ENCODE measurements around the gene FOXP3. TPM values are rescaled to one million over a fixed set of nuclear protein-coding genes. Genes with fewer than 3 reads are reported as not detected.
A peak's percentile ranks its signal among the peaks of the same experiment; 100 is the strongest.

The FOXP3 gene
- total RNA-seq, 1 experiment from 2014 or later, result 0.42 TPM

DNA sequence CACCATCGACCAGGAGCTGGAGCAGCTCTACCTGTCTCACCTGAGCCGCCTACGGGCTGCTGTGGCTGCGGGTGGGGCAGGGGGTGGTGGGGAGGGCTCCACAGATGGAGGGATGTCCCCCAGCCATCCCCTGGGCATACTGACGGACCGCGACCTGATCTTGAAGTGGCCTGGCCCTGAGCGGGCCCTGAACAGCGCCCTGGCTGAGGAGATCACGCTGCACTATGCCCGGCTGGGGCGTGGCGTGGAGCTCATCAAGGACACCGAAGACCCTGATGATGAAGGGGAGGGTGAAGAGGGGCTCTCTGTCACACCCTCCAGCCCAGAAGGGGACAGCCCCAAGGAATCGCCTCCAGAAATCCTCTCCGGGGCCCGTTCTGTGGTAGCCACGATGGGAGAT lies 21.6 kb upstream of the FOXP3 start:
- ChIA-PET POLR2A (no interaction called here), CTCF (no interaction called here)
- Mint-ChIP-seq H3K9me3 (no peaks in the 10 kb centered on the region), H3K27me3 (ENCODE audit: low read depth) (no peaks in the 10 kb centered on the region), H3K4me3 (no peak overlapping the region), H3K27ac (no peak overlapping the region), H3K4me1 (peaks cover 8% of the 10 kb centered on the region), H3K36me3 (no peaks in the 10 kb centered on the region)
- DNase-seq (ENCODE audit: low spot score) (no peak), ATAC-seq (no peak)
- TF ChIP-seq MXD4 (CRISPR knock-in tag; IDR thresholded peaks at IDR 0.05; ENCODE audit: borderline replicate concordance) (no peak), ATF1 (CRISPR knock-in tag; IDR thresholded peaks at IDR 0.05) (no peak)

DNA sequence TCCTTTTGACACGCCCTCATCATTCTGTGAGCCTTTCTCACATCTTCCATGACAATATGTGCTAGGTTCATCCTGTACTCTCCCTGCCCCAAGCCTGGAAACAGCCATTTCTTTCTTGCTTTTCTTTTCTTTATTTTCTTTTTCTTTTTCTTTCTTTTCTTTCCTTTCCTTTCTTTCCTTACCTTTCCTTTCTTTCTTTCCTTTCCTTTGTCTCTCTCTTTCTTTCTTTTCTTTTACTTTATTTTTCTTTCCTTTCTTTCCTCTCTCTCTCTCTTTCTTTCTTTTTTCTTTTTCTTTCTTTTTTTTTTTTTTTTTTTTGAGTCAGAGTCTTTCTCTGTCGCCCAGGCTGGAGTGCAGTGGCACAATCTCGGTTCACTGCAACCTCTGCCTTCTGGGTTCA lies 19.7 kb upstream of the FOXP3 start:
- ChIA-PET CTCF (interaction anchor here (1.2 kb wide), 1 partner anchor 92 kb away, joined by 3 read pairs; no protein-coding TSS in a partner anchor), POLR2A (no interaction called here)
- Mint-ChIP-seq H3K4me1 (peaks cover 8% of the 10 kb centered on the region), H3K27ac (no peak overlapping the region), H3K4me3 (no peak overlapping the region), H3K36me3 (no peaks in the 10 kb centered on the region), H3K27me3 (ENCODE audit: low read depth) (no peaks in the 10 kb centered on the region), H3K9me3 (no peaks in the 10 kb centered on the region)
- ATAC-seq, result no peak
- TF ChIP-seq SMAD4 (CRISPR knock-in tag; IDR thresholded peaks at IDR 0.05) (no peak), FOXP1 (CRISPR knock-in tag; IDR thresholded peaks at IDR 0.05; ENCODE audit: borderline replicate concordance) (no peak), JUN (CRISPR knock-in tag; IDR thresholded peaks at IDR 0.05) (no peak), CREM (CRISPR knock-in tag; IDR thresholded peaks at IDR 0.05) (no peak), ZNF671 (CRISPR knock-in tag; IDR thresholded peaks at IDR 0.05) (no peak), OVOL2 (CRISPR knock-in tag; IDR thresholded peaks at IDR 0.05; ENCODE audit: borderline replicate concordance) (no peak), SOX15 (CRISPR knock-in tag; IDR thresholded peaks at IDR 0.05) (no peak), SP1 (CRISPR knock-in tag; conservative IDR thresholded peaks at IDR 0.05) (no peak)
- TF ChIP-seq, protein P1, sequence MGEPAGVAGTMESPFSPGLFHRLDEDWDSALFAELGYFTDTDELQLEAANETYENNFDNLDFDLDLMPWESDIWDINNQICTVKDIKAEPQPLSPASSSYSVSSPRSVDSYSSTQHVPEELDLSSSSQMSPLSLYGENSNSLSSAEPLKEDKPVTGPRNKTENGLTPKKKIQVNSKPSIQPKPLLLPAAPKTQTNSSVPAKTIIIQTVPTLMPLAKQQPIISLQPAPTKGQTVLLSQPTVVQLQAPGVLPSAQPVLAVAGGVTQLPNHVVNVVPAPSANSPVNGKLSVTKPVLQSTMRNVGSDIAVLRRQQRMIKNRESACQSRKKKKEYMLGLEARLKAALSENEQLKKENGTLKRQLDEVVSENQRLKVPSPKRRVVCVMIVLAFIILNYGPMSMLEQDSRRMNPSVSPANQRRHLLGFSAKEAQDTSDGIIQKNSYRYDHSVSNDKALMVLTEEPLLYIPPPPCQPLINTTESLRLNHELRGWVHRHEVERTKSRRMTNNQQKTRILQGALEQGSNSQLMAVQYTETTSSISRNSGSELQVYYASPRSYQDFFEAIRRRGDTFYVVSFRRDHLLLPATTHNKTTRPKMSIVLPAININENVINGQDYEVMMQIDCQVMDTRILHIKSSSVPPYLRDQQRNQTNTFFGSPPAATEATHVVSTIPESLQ (CRISPR knock-in tag; IDR thresholded peaks at IDR 0.05), result no peak
- TF ChIP-seq, protein P2, sequence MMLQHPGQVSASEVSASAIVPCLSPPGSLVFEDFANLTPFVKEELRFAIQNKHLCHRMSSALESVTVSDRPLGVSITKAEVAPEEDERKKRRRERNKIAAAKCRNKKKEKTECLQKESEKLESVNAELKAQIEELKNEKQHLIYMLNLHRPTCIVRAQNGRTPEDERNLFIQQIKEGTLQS (CRISPR knock-in tag; conservative IDR thresholded peaks at IDR 0.05), result no peak
- TF ChIP-seq, protein P3, sequence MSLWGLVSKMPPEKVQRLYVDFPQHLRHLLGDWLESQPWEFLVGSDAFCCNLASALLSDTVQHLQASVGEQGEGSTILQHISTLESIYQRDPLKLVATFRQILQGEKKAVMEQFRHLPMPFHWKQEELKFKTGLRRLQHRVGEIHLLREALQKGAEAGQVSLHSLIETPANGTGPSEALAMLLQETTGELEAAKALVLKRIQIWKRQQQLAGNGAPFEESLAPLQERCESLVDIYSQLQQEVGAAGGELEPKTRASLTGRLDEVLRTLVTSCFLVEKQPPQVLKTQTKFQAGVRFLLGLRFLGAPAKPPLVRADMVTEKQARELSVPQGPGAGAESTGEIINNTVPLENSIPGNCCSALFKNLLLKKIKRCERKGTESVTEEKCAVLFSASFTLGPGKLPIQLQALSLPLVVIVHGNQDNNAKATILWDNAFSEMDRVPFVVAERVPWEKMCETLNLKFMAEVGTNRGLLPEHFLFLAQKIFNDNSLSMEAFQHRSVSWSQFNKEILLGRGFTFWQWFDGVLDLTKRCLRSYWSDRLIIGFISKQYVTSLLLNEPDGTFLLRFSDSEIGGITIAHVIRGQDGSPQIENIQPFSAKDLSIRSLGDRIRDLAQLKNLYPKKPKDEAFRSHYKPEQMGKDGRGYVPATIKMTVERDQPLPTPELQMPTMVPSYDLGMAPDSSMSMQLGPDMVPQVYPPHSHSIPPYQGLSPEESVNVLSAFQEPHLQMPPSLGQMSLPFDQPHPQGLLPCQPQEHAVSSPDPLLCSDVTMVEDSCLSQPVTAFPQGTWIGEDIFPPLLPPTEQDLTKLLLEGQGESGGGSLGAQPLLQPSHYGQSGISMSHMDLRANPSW (CRISPR knock-in tag; conservative IDR thresholded peaks at IDR 0.05; ENCODE audit: low read depth), result no peak
- TF ChIP-seq, protein P4, sequence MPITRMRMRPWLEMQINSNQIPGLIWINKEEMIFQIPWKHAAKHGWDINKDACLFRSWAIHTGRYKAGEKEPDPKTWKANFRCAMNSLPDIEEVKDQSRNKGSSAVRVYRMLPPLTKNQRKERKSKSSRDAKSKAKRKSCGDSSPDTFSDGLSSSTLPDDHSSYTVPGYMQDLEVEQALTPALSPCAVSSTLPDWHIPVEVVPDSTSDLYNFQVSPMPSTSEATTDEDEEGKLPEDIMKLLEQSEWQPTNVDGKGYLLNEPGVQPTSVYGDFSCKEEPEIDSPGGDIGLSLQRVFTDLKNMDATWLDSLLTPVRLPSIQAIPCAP (CRISPR knock-in tag; IDR thresholded peaks at IDR 0.05), result no peak
- no peak for DNase-seq (ENCODE audit: low spot score)

DNA sequence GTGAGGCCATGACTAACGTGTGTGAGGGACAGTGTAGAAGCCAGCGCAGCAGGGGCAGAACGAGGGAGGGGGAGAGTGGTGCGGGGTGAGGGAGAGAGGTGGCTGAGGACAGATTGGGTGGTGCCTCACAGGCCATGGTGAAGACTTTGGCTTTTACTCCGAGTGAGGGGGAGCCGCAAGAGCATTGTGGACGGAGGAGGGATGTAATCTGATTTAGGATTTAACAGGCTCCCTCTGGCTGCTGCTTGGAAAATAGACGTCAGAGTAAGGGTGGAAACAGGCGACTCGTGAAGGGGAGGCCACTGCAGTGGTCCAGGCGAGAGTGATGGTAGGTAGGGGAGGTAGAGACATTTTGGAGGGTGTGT lies 18.1 kb upstream of the FOXP3 start:
- ChIA-PET POLR2A (no interaction called here), CTCF (no interaction called here)

DNA sequence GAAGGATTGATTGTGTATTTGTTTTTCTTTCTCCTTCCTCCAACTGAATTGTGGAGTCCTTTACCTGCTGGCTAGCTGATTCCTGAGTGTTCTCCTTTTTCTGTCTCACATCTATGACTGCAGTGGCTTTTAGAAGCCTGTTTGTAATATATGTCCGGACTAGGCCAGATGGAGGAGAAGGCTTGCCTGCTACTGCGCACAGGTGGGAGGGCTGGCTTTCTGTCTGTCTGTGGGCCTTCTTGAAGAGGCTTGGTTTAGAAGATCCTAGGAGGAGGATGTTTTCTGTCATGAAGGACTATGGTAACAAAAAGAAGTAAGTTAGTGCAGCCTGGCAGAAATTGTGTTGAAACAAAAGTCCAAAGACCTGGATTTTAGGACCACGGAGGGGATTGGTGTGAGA lies 13.6 kb upstream of the FOXP3 start:
- Mint-ChIP-seq H3K36me3 (peaks cover under 1% of the 10 kb centered on the region; the same call in 1 of the 2 replicates), H3K27ac (0 out of 2 replicates have a peak overlapping the region, but pooled peaks have one; percentile 54), H3K9me3 (no peaks in the 10 kb centered on the region), H3K4me3 (no peak overlapping the region), H3K27me3 (ENCODE audit: low read depth) (no peaks in the 10 kb centered on the region), H3K4me1 (peaks cover 17% of the 10 kb centered on the region)
- ChIA-PET POLR2A (no interaction called here), CTCF (no interaction called here)
- DNase-seq (ENCODE audit: low spot score), result no peak
- ATAC-seq, result no peak
- TF ChIP-seq, protein P5, sequence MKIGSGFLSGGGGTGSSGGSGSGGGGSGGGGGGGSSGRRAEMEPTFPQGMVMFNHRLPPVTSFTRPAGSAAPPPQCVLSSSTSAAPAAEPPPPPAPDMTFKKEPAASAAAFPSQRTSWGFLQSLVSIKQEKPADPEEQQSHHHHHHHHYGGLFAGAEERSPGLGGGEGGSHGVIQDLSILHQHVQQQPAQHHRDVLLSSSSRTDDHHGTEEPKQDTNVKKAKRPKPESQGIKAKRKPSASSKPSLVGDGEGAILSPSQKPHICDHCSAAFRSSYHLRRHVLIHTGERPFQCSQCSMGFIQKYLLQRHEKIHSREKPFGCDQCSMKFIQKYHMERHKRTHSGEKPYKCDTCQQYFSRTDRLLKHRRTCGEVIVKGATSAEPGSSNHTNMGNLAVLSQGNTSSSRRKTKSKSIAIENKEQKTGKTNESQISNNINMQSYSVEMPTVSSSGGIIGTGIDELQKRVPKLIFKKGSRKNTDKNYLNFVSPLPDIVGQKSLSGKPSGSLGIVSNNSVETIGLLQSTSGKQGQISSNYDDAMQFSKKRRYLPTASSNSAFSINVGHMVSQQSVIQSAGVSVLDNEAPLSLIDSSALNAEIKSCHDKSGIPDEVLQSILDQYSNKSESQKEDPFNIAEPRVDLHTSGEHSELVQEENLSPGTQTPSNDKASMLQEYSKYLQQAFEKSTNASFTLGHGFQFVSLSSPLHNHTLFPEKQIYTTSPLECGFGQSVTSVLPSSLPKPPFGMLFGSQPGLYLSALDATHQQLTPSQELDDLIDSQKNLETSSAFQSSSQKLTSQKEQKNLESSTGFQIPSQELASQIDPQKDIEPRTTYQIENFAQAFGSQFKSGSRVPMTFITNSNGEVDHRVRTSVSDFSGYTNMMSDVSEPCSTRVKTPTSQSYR (CRISPR knock-in tag; IDR thresholded peaks at IDR 0.05), result no peak
- no peak for TF ChIP-seq CREB1 (CRISPR knock-in tag; IDR thresholded peaks at IDR 0.05)
- TF ChIP-seq, protein P6, sequence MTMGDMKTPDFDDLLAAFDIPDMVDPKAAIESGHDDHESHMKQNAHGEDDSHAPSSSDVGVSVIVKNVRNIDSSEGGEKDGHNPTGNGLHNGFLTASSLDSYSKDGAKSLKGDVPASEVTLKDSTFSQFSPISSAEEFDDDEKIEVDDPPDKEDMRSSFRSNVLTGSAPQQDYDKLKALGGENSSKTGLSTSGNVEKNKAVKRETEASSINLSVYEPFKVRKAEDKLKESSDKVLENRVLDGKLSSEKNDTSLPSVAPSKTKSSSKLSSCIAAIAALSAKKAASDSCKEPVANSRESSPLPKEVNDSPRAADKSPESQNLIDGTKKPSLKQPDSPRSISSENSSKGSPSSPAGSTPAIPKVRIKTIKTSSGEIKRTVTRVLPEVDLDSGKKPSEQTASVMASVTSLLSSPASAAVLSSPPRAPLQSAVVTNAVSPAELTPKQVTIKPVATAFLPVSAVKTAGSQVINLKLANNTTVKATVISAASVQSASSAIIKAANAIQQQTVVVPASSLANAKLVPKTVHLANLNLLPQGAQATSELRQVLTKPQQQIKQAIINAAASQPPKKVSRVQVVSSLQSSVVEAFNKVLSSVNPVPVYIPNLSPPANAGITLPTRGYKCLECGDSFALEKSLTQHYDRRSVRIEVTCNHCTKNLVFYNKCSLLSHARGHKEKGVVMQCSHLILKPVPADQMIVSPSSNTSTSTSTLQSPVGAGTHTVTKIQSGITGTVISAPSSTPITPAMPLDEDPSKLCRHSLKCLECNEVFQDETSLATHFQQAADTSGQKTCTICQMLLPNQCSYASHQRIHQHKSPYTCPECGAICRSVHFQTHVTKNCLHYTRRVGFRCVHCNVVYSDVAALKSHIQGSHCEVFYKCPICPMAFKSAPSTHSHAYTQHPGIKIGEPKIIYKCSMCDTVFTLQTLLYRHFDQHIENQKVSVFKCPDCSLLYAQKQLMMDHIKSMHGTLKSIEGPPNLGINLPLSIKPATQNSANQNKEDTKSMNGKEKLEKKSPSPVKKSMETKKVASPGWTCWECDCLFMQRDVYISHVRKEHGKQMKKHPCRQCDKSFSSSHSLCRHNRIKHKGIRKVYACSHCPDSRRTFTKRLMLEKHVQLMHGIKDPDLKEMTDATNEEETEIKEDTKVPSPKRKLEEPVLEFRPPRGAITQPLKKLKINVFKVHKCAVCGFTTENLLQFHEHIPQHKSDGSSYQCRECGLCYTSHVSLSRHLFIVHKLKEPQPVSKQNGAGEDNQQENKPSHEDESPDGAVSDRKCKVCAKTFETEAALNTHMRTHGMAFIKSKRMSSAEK (CRISPR knock-in tag; IDR thresholded peaks at IDR 0.05; ENCODE audit: borderline replicate concordance), result no peak

More for the DNA sequence above, 18.1 kb upstream of the FOXP3 start:
- no peak overlapping the region for H3K4me3 Mint-ChIP-seq
- TF ChIP-seq NR2C2 (CRISPR knock-in tag; IDR thresholded peaks at IDR 0.05), result no peak
- TF ChIP-seq CBFB (CRISPR knock-in tag; IDR thresholded peaks at IDR 0.05; ENCODE audit: low read depth), result no peak
- H3K9me3 Mint-ChIP-seq, result no peaks in the 10 kb centered on the region
- ATAC-seq (peak; percentile 86), DNase-seq (ENCODE audit: low spot score) (peak; percentile 17)
- H3K27ac Mint-ChIP-seq, result no peak overlapping the region; the same call in 1 of the 2 replicates
- no peaks in the 10 kb centered on the region for H3K27me3 Mint-ChIP-seq (ENCODE audit: low read depth)
- peaks cover 10% of the 10 kb centered on the region for H3K4me1 Mint-ChIP-seq
- no peaks in the 10 kb centered on the region for H3K36me3 Mint-ChIP-seq

All from WTC11 (cell line).